GM19324 (cell line): ENCODE results near the gene TMEM219.
"Not testable (repeated sequence)": the region's sequence is repeated elsewhere in the genome, so short reads cannot be mapped to it uniquely, and the experiment has no call there.

Experiments used
- ATAC-seq: cut with Tn5 transposase; IDR thresholded peaks from one replicate; pipeline ENCODE4 v1.9.1; 2021; ENCODE audit warnings: mild to moderate bottlenecking, moderate library complexity; ENCODE audit not compliant: unreplicated experiment, low FRiP score

The TMEM219 gene, protein sequence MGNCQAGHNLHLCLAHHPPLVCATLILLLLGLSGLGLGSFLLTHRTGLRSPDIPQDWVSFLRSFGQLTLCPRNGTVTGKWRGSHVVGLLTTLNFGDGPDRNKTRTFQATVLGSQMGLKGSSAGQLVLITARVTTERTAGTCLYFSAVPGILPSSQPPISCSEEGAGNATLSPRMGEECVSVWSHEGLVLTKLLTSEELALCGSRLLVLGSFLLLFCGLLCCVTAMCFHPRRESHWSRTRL

GRCh38 chr16:29961479-29962343, at the start of gene TMEM219:
Gene TMEM219 (plus strand): TSS chr16:29962079. CDS start chr16:29963144, 1,065 bp downstream.
- peak; percentile 96 for ATAC-seq

DNA sequence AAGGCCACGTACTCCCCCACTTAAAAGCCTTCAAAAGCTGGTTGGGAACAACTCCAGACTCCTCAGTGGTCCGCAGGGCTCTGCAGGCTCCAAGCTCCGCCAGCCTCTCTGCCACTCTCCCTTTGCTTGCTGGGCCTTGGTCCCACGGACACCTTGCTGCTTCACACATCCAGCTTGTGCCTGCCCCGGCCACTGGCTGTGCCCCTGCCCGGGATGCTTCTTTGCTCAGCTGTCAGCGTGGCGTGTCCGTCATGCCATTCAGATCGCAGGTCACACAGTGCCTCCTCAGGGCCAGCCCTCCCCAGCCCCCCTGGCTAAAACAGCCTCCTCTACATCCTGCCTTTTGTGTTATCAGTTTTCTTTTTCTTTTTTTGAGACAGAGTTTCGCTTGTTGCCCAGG, 49.8 kb upstream of the TMEM219 start:
- ATAC-seq: no peak

- no peak for ATAC-seq
Measured at GRCh38 chr16:29913514-29913913, 48.4 kb upstream of the TMEM219 start.

- ATAC-seq: no peak
Measured at GRCh38 chr16:29915590-29916247, 46.2 kb upstream of the TMEM219 start.

- ATAC-seq: no peak
Measured at GRCh38 chr16:29916979-29917378, 44.9 kb upstream of the TMEM219 start.

- no peak for ATAC-seq
Measured at GRCh38 chr16:29920288-29921033, 41.4 kb upstream of the TMEM219 start.

DNA sequence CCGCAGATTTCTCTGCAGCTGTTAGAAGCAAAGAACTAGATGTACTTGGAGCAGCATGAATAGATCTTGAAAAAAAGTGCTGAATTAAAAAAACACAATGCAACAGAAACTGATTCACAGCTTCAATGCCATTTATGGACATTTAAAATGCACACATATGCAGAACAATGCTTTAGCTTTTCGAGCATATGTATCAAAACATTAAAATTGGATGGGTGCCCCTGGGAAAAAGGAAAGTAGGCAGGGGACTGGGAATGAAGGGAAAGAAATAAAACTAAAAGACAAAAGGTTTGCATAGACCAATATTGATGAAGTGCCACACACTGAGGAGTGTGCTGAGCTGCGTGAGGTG, 40.9 kb upstream of the TMEM219 start:
- ATAC-seq: no peak

- ATAC-seq: no peak
Measured at GRCh38 chr16:29922326-29922725, 39.6 kb upstream of the TMEM219 start.

DNA sequence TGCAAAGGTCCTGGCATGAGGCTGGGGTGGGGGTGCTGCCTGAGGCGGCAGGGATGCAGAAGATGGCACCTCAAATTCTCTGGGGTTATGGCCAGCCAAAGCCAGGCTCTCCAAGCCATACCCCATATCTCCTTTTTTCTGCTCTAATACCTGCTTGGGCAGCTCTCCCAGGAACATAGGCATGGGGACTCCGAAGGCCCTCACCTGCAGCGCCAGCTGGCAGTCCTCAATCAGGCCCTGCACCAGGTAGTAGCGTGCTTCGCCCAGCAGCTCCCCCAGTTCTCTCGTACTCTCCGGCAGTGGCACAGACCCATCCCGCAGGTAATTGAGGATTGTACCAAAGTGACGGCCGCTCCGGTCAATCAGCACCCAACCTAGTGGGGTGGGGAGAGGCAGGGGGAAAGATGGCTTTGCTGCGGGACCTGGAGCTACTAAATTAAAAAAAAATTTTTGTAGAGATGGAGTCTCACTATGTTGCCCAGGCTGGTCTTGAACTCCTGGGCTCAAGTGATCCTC, 38.8 kb upstream of the TMEM219 start:
- ATAC-seq: no peak

DNA sequence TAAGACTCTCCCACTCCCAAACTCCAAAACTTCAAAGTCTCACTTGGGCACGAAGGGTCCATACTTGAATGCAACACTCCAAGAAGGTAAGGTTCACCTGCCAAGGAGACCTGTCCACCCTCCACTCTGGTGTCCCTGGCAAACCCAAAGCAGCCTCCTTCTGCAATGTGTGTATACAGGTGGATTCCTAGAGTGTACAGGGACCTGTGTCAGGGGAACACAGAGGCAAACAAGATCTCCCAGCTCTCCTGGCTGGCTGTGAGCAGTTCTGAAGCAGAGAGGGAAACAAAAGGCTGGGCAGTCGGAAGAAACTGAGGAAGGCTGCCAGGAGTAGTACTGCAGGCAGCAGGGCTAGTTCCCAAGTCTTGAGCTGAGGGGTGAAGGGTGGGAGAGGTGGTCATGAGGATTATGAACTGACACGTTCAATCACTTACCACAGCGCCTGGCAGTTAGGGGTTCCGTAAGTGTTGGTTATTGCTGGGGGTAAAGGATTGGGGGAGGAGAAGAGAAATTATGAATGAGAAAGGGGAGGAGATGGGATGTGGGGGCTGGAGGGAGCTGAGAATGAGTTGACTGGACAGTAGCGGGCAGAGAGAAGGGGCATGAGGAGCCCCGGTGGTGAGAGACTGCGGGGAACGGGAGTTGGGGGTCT, 36.6 kb upstream of the TMEM219 start:
- no peak for ATAC-seq

- ATAC-seq: peak; percentile 88
Measured at GRCh38 chr16:29925781-29926710, 35.8 kb upstream of the TMEM219 start, which contains the start of gene KCTD13. Gene KCTD13 (minus strand): TSS chr16:29926226. CDS start chr16:29926033, 193 bp downstream.

DNA sequence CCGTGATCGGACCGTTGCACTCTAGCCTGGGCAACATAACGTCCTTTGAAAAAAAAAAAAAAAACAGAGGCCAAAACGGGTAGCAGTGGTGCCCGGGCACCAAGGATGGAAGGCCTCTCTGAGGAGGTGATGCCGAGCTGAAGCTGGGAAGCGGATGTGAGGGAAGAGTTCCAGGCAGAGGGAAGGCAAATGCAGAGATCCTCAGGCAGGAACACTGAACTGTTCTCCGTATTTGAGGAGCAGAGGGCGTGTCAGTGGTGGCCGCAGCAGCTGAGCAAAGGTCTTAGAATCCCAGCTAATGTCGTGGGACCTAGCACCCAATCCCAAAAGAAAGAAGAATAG, 35.2 kb upstream of the TMEM219 start:
- ATAC-seq: no peak

DNA sequence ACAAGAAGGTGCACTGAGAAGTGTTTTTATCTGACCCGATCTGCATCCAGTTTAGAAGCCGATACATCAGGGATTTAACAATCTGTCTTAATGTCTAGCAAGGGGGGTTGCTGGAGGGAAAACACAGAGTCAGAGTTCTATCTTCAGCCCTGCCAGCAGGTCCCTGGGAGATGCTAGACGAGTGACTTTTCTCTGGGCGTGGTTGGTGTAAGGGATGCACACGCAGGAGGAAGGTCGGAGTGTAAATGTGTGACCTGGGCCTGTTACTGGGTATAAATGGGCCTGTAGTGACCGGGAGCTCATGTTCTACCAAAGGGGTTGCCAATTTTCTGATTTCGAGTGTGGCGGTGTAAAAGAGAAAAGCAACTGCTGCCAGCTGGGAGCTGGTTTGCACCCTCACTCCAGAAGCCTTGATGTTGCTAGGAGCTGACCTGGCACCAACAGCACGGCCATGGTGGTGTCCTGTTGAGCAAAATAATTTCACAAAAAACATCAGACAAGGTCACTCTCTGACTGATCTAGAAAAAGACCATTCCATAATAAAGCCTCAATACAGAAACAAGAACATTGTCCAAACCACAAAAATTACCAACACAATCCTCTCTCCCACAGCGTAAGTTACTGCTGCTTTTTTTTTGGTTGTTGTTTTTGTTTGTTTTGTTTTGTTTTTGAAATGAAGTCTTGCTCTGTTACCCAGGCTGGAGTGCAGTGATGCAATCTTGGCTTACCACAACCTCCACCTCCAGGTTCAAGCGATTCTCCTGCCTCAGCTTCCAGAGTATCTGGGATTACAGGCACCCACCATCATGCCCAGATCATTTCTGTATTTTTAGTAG, 34.6 kb upstream of the TMEM219 start:
- ATAC-seq: no peak

DNA sequence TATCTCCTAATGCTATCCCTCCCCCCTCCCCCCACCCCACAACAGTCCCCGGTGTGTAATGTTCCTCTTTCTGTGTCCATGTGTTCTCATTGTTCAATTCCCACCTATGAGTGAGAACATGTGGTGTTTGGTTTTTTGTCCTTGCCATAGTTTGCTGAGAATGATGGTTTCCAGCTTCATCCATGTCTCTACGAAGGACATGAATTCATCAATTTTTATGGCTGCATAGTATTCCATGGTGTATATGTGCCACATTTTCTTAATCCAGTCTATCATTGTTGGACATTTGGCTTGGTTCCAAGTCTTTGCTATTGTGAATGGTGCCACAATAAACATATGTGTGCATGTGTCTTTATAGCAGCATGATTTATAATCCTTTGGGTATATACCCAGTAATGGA, 30.1 kb upstream of the TMEM219 start:
- not testable (repeated sequence) for ATAC-seq

- no peak for ATAC-seq
Measured at GRCh38 chr16:29940656-29941055, 21.2 kb upstream of the TMEM219 start.

DNA sequence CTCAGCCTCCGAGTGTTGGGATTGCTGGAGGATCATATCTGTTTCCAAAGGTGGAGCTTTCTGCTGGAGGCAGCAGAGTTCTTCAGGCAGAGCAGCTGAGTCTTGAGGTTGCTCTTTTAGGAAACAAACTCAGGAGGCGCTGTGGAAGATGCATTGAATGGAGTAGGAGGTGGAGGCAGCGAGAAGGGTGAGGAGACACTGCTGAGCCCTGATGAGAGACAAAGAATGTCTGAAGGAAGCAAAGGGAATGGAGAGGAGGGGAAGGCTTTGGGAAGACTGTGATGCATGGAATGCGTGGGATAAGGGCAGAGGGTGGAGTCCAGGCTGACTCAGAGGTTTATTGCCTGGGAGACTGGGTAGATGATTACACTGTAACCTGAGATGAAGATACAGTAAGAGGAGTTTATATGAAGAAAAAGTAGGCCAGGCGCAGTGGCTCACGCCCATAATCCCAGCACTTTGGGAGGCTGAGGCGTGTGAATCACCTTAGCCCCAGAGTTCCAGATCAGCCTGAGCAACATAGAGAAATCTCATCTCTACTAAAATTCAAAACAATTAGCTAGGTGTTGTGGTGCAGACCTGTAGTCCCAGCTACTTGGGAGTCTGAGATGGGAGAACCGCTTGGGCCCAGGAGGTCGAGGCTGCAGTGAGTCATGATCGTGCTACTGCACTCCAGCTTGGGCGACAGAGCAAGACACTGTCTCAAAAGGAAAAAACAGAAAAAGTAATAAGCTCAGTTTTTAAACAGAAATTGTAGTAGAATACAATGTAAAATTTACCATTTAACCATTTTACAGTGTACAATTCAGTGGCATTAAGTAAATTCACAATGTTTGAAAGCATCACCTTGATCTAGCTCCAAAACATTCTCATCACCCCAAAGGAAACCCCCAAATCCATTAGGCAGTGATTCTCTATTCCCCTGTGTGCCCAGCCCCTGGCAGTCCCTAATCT, 17.8 kb upstream of the TMEM219 start:
- ATAC-seq: no peak

GRCh38 chr16:29947897-29948296, 14.0 kb upstream of the TMEM219 start:
- no peak for ATAC-seq
